C1 segment of cervical spinal cord (tissue), 14 donors: ENCODE measurements around the gene SLX9.

Source experiments
- DNase-seq, 14 donors: peaks; one replicate each; lab custom pipeline; 2025; lab: John Stamatoyannopoulos, UW

Gene SLX9

DNA sequence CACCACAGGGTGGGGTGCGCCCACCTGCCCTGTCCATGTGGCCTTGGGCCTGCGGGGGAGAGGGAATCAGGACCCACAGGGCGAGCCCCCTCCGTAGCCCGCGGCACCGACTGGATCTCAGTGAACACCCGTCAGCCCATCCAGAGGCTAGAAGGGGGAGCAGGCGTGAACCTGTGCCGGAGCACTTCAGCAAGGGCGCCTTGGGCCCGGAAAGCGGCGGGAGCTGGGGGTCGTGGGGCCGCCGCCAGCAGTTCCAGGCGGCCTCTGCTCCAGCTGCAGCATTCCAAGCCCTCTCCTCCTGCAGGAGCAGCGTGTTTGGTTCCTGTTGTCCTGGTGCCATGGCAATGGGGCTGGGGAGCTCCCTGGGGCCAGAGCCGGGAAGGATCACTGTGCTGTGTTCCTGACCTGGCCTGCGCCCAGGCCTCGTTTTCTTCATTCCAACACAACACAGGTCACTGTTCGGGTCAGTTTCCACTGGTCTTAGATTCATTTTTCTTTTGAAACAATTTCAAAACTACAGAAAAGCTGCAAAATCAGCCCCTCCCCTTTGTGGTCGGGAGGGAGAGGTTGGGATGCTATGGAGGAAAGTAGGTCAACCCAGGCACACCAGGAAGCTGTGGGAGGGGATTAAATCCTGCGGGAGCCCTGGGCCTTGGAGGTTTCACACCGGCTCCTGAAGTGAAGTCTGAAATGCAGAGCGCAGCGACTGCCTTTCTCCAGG, 18.8 kb downstream of the SLX9 start:
- peak in 2 of 14 donors; percentile 38 to 39 for DNase-seq

- no peak for DNase-seq
Observed at GRCh38 chr21:44959376-44960091, 19.7 kb downstream of the SLX9 start.

GRCh38 chr21:44960141-44961092, 20.6 kb downstream of the SLX9 start:
- DNase-seq = no peak

DNA sequence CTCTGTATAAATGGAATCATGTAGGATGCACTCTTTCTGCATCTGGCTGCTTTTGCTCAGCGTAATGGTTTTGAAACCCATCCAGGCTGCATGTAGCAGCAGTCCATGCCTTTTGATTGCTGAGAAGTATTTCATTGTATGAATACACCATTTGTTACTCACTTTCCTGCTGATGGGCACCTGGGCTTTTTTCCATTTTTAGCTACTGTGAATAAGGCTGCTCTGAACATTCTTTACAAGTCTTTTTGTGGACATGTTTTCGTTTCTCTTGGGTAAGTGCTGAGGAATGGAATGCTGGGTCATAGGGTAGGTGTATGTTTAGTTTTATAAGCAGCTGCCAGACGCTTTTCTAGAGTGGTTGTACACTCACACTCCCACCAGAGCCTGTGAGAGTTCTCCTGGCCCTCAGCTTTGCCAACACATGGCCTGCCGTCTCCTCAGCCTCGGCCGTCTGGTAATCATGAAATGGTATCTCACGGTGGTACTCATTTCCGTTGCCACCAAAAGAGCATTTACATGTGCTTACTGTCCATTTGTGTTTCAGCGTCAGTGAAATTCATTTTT, 22.7 kb downstream of the SLX9 start:
- DNase-seq = no peak

DNA sequence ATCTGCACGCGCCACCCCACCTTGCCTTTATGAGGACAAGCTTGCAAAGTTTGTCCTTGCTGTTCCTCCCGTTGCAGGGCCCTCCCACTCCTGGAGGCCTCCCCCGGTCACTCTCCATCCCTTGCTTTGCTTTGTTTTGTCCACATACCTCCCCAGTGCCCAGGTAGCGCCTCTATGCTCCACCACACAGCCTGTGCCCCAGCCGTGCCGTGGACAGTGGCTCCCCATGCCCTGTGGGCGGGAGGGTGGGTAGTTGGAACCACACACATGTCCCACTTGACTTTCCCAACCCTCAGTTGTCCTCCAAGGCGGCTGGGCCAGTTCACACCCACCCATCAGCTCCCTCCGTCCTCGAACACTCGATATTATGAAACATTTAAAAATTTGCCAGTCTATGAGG, 24.6 kb downstream of the SLX9 start:
- DNase-seq = no peak

DNA sequence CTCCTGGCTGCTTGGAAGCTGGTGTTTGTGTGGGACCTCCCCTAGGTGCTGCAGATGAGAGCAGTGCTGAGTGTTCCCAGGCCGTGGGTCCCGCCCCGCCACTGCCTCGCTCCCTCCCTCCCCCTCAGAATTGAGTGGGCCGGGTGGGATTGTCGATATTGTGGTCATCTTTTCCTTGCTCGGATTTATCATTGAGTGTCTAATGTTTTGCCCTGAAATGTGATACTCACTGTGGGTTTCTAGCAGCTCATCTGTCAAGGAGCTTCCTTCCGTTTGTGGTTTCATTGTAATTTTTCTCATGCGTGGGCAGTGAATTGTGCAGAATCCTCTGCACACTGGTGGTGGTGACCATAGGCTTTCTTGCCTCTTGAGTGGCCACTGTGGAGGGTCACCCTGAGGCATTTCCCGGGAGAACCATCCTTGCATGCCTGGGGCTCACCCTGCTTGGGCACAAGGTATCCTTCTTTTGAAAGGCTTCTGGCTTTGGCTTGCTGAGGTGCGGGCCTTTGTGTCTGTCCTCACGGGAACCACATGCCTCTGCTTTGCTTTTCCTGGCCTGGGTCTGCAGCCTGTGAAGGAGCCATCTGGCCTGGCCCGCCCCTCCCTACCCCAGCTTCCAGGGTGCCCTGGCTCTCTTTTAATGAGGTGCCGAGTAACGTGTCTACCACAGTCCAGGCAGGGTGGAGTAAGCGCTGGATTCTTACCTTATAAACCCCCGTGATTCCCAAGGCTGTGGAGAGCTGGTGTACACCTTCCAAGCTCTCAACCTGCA, 25.6 kb downstream of the SLX9 start:
- DNase-seq = no peak

DNA sequence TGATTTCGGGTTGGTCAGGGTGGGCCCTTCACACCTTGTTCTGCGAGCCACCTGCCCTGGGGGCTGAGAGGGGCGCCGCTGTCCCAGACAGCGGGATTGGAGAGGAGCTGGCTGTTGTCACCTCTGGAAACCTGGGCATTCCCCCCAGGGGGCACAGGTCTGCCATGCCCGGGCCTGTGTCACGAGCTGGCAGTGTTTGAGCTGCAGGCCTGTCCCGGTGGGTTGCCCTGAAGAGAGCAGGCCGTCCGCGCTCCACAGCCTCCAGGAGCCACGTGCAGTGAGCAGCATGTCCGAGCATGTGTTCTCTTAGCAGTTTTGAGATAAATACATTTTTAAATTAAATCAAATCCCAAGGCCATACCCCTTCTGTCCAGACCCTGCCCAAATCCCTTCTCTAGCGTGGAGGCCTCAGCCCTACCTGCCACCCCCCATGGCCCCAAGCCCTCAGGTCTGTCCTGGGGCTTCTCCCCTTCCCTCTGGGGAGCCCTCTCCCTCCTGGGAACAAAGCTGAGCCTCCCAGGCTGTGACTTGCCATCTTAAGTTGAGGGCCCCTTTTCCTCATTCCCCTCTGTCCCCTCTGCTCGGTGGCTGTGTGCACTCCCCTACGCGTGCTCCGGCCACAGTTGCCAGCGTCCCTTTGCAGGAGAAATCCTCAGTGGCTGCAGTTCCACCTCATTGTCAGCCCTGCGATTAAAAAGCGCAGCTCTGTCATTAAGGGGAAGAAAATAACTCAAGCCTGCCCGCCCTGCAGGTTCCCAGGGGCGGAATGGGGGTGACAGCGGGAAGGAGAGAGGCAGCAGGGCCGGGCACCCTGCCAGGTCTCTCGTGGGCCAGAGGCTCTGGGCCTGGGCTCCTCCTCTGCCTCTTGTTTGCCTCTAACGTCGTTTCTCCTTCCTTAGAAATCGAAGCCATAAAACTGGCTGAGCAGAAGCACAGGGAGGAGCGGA, 26.6 kb downstream of the SLX9 start:
- peak in 4 of 14 donors; percentile 15 to 58 (median 19) for DNase-seq

GRCh38 chr21:44967082-44968047, 27.5 kb downstream of the SLX9 start:
- no peak for DNase-seq

DNA sequence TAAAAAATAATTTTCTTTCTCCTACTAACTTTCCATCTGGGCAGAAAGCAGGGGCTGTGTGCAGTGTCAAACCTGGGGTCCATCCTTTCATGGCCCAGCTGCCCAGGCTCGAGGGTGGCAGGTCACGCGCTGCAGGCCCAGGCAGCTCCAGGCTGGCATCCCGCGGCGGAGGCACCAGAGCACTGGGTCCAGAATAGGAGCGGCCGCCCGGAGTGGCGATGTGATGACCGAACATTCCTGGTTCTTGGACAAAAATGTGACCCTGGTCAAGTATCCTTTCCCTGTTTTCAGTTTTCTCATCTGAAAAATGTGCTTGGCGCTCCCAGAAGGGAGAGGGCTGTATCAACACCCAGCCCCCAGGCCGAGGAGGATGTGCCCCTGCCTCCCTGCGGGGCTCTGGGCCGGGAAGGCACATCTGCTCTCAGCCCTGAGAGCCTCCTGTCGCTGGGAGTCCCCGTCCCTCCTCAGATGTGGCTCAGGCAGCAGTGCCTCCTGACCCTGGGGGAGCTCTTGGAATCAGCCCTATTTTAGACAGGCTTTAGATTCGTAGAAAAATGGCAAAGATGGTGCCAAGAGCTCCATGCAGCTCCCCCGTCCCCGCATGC, 29.3 kb downstream of the SLX9 start:
- DNase-seq = no peak

DNA sequence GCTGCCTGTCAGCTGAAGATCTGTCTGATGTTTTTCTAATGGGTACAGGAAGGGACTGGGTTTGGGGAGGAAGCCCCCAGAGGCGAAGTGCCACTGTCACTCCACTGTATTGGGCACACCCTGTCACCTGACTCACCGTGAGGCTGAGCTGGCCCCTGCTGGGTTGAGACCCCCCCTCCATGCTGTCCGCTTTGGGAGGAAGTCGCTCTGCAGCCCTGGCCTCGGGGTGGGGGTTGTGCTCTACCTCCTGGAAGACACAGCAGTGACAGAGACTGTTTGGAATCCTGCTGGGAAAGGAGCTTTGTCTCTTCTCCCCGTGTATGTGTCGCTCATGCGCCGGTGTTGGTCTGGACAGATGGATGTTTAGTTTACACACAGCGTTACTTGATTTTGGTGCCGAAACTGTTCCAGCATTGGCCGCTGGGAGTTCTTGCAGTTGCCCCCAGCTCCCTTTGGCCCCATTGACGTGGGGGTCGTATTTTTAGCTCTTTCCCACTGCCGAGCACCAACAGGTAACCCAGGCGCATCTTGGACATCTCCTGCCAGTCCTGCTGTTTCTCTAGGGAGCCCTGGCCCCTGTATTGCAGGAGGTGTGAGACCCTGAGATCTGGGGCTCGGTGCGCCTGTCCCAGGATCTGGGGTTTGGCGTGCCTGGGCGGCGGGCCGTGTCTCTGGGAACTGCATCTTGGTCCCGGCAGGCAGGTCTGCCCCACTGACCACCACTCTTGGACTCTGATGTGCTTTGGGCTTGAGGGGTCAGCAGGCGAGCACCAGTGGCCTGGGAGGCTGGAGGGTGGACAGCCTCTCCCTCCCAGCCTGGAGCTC, 30.3 kb downstream of the SLX9 start:
- DNase-seq = no peak

DNA sequence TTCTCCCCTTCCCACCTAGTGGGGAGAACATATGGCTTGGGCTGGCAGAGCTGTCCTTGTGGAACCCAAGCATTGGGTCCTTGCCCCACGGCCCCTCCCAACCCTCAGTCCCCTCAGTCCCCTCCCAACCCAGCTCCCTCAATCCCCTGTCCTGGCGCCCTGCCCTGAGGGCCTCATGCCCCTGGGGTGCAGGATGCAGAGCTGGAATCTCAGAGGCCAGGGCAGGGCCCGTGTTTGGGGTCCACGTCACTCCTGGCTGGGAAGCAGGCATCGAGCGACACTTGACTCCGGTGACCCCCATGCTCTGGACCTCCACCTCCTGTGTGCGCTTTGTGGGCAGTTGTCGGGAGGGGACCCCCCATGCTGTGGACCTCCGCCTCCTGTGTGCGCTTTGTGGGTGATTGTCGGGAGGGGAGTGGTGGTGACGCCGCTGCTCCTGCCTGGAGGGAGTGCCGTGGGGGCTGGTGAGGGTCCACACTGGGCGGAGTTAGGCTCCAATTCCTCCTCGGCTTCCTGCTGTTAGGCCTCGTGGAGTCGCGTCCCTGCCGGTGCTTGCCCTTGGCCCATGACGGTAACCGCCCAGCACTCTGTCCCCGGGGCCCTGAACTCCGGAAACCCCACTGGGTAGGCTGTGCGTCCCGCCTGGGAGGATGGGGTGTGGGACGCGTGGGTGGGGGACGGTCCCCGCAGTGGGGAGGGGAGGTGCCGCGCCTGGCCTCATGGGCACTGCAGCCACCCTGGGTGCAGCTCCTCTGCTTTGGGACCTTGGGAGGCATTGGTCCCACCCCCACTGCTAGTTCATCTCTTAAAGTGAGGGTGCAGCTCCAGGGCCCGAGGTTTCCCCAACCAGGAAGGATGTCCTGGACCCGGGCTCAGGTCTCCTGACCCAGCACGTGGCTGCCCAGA, 31.2 kb downstream of the SLX9 start:
- no peak for DNase-seq

GRCh38 chr21:44971672-44971995, 31.8 kb downstream of the SLX9 start:
- no peak for DNase-seq

DNA sequence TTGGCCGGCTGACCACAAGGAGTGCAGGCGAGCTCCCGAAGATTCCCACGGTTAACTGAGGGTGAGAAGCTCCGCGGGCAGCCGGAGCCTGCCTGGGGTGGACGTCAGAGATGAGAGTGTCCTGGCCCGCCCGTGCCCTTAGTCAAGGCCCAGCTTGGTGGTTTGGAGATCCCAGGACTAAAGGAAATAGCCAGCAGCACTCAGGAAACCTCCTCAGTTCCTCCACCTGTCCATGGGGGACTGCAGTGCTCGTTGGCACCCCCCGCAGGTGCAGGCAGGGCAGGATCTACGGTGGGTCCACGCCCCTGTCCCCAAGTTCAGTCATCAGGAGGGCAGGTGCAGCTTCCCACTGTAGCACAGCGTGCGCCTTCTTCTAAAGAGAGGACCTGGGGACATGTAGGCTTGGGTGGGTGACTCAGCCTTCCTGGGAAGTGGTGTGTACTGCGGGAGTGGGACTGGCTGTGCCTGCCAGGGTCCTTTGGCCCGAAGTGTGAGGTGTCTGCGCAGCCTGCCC, 32.5 kb downstream of the SLX9 start:
- DNase-seq = no peak

GRCh38 chr21:44972821-44973220, 33.0 kb downstream of the SLX9 start:
- no peak for DNase-seq

DNA sequence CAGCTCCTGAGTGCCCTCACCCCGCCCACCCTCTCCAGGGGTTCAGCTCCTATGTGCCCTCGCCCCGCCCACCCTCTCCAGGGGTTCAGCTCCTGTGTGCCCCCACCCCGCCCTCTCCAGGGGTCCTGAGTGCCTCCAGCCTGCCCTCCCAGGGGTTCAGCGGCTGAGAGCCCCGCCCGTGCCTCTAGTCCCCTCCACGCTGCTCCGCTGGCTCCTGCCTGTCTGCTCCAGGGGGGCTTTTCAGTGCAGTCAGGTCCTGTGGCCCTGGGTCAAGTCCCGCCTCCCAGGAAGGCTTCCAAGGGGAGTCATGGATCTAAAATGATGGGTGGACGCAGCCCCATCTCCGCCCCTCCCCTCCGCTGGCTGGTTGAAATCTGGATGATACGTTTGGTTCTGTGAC, 33.8 kb downstream of the SLX9 start:
- DNase-seq = no peak

DNA sequence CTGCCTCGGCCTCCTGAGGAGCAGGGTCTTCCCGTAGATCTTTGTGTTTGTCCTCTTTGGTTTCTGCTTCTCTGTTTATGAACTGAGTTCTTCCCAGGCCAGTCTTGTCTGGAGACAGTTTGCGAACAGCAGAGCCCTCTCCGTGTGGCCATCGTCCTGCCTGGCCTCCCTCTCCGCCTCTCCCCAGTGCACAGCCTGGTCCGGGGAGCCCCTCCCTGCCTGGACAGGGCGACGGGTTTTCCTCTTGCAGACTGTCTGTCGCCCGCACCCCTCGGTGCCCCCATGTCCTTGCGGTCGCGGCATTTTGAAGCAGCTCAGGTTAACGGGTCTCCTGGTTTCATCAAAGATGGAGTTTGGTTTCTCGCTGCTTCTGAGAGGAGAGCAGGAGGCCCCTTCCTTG, 34.8 kb downstream of the SLX9 start:
- no peak for DNase-seq
